Omental fat pad (tissue), 4 donors: ENCODE measurements around the gene GAST. TPM values are rescaled to one million over a fixed set of nuclear protein-coding genes. Genes with fewer than 3 reads are reported as not detected.
"Not testable (repeated sequence)": the region's sequence is repeated elsewhere in the genome, so short reads cannot be mapped to it uniquely, and the experiment has no call there.

Experiments
- ATAC-seq: fragments of 150-250 bp; one replicate; pipeline ENCODE4 v1.9.1; 2016; ENCODE audit warnings: mild to moderate bottlenecking, moderate library complexity; ENCODE audit not compliant: low FRiP score
- DNase-seq: peaks from one replicate; pipeline ENCODE4 v3.0.0-alpha.2; 2019; ENCODE audit warnings: low spot score
- total RNA-seq, 4 donors: library from RNA; depleted of rRNA; stranded (reverse); fragments of >200 nt; gene quantifications; one replicate each; pipeline ENCODE4 v1.1.0, GENCODE V29; 2016
- TF ChIP-seq, protein P1 (sequence below), 3 donors: fragments of 450-650 bp; IDR thresholded peaks; one replicate each; pipeline ENCODE4 v1.5.1; 2016 to 2017; ENCODE audit warnings: antibody characterized with exemption in 3 of 3, mild to moderate bottlenecking in 3 of 3, moderate library complexity in 2 of 3

GAST gene
- total RNA-seq, 4 donors from 2014 or later = not detected

DNA sequence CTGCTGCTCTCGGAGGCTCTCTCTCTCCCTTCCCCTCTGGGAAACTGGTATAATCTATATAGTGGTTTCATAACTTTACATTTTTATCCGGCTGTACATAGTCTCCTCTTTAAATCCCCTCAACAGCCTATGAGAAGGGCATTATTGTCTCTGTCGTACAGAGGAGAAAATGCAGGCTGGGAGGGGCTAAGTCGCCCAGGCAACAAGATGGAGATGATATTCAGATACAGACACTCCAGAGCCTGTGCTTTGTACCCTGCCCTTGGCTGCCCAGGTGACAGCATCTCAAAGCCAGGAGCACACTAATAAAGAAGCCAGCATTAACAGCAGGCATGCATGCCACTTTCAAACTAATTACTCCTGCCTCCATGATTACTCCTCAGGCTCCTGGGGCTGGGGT, 28.1 kb upstream of the GAST start:
- ATAC-seq (no peak), DNase-seq (no peak)
- TF ChIP-seq, protein P1, sequence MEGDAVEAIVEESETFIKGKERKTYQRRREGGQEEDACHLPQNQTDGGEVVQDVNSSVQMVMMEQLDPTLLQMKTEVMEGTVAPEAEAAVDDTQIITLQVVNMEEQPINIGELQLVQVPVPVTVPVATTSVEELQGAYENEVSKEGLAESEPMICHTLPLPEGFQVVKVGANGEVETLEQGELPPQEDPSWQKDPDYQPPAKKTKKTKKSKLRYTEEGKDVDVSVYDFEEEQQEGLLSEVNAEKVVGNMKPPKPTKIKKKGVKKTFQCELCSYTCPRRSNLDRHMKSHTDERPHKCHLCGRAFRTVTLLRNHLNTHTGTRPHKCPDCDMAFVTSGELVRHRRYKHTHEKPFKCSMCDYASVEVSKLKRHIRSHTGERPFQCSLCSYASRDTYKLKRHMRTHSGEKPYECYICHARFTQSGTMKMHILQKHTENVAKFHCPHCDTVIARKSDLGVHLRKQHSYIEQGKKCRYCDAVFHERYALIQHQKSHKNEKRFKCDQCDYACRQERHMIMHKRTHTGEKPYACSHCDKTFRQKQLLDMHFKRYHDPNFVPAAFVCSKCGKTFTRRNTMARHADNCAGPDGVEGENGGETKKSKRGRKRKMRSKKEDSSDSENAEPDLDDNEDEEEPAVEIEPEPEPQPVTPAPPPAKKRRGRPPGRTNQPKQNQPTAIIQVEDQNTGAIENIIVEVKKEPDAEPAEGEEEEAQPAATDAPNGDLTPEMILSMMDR (IDR thresholded peaks at IDR 0.05) = no peak

DNA sequence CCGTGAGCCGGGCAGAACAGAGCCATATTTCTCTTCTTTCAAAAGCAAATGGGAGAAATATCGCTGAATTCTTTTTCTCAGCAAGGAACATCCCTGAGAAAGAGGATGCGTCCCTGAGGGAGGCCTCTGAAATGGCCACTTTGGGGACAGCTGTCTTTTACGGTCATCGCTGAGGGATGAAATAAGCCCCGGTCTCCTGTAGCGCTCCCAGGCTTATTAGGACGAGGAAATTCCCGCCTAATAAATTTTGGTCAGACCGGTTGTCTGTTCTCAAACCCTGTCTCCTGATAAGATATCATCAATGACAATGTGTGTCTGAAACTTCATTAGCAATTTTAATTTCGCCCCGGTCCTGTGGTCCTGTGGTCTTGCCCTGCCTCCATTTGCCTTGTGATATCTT, 26.4 kb upstream of the GAST start:
- not testable (repeated sequence) for DNase-seq, ATAC-seq

DNA sequence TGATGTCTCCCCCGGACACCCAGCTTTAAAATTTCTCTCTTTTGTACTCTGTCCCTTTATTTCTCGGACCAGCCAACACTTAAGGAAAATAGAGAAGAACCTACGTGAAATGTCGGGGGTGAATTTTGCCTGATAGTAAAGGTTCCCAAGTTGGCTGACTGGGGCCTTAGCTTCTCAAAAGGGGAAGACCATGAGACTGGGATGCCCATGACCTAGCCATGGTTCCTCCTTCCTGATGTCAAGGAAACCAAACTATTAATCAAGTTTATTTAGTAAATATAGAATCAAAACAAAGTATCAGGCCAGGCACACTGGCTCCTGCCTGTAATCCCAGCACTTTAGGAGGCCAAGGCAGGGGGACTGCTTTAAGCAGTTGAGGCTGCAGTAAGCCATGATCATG, 25.9 kb upstream of the GAST start:
- TF ChIP-seq, protein P1 (IDR thresholded peaks at IDR 0.05) = no peak
- no peak for DNase-seq
- no peak for ATAC-seq

DNA sequence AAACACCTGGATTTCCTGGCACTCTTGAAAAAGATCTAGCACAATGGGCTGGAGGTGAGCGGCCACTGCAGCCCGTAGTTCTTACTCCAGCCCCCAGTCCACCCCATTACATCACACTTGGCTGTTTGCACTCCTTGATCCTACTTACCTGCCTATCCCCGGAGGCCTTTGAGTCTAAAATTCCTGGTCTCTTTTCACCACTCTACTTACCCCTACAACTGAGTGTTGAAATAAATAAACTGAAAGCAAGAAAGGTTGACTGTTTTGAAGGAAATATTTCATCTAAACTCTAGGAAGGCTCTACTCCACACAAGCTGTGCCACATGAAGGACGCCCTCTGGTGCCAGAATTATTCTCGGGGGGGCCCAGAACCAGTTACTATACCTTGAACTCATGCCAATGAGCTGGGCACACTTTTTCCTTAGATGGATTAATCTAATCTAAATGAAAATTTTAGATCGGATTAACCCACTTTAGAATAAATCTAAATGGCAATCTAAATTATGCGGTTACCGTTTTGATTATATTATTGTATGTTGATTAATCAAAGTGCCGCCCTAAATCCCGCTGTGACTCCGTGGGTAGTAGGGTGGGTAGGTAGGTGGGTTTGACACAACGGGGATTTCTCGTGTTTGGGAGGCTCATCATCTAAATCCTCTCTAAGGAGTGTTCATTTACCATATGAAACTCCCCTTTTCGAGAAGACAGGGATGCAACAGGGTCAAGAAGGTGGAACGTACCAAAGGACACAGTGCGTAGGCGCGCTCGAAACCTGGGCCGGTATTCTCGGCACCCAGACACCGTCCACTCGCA, 24.1 kb upstream of the GAST start:
- ATAC-seq = no peak
- TF ChIP-seq, protein P1 (IDR thresholded peaks at IDR 0.05) = no peak
- DNase-seq = no peak

DNA sequence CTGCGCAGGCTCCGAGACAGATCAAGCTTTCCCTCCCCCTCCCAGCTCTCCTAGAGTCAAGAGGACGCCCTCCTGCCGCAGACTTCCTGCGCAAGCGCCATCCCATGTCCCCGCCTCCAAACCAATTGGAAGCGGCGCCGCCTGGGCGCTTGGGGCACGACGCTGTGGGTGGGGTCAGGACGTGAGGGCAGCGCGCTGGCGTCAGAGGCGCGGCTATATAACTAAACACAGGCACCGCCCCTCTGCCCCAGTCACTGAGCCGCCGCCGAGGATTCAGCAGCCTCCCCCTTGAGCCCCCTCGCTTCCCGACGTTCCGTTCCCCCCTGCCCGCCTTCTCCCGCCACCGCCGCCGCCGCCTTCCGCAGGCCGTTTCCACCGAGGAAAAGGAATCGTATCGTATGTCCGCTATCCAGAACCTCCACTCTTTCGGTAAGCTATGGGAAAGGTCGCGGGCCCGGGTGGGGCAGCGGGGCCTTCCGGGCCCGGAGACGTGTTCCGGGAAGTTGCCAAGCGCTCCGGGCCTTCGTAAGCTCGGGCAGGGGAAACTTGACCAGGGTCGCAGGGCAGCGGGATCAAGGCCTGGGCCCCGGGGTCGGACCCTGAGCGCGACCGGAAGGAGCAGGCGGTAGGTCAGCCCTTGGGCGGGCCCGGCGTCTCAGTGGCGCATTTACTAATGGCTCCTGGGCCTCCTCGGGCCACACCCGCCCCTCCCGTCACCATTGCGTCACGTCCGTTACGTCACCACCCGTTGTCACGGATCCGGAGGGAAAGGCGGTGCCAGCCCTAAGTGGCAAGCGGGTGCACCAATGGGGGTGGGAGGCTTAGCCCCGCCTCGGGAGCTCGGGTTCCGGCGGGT, 23.3 kb upstream of the GAST start, which contains the start of gene EIF1:
Gene EIF1, plus strand, starts transcription at position 245 of the 856 bp plus-strand sequence. Its CDS starts 154 bp downstream, at position 399.
- DNase-seq (peak; percentile 100), ATAC-seq (peak; percentile 93)
- TF ChIP-seq, protein P1 (IDR thresholded peaks at IDR 0.05) = no peak

DNA sequence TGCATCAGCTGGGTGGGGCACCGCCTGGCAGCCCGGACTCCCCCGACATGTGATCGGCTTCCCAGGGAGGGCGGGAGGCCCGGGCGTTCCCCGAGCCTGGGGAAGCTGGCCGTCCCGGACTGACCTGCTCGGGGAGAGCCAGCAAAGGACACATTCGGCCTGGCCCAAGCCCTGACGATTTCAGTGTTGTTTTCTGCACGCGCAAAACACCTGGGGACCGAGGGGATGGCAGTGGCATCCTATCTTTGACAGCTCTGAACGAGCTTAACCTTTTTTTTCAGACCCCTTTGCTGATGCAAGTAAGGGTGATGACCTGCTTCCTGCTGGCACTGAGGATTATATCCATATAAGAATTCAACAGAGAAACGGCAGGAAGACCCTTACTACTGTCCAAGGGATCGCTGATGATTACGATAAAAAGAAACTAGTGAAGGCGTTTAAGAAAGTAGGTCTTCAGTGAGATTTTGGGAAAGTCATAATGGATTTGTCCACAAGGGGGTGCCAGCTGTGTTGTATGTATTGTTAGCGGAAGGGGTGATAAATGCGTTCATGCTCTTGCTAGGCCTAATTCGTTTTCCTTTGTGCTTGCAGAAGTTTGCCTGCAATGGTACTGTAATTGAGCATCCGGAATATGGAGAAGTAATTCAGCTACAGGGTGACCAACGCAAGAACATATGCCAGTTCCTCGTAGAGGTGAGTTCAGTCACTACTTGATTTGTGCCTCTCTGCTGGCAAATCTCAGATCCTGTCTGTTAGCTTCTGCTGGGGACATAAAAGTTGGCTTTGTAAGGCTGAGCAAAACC, 22.4 kb upstream of the GAST start:
- DNase-seq (no peak), ATAC-seq (no peak)
- TF ChIP-seq, protein P1 (IDR thresholded peaks at IDR 0.05) = peak in 2 of 3 donors; percentile 11 to 41

DNA sequence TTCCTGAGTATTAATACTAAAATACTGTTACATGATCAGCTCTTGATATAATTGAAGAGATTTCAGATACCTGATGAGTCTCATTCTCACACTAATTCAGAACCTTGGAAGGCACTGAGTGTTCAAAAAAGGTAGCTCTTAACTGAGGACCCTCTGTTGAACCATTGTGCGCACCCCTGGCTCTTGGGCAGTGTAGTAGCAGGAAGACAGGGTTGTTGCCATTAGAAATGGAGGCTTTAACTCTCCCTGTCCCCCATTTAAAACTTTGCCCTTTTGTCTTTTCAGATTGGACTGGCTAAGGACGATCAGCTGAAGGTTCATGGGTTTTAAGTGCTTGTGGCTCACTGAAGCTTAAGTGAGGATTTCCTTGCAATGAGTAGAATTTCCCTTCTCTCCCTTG, 21.6 kb upstream of the GAST start:
- ATAC-seq = no peak
- TF ChIP-seq, protein P1 (IDR thresholded peaks at IDR 0.05) = no peak
- no peak for DNase-seq
